Natural killer cell (primary cell): Measurements from ENCODE around the gene PRSS21. TPM values are rescaled to one million over a fixed set of nuclear protein-coding genes. Genes with fewer than 3 reads are reported as not detected.

Experiments
- ATAC-seq, 3 donors: fragments of 150-1000 bp in 2 of 3; fragments of 200-7000 bp in 1 of 3; cut with Tn5 transposase; 1 replicate in 1 of 3; 2 replicates in 2 of 3; pipeline ENCODE4 v1.10.0; 2021; ENCODE audit warnings: mild to moderate bottlenecking in 2 of 3, moderate library complexity in 2 of 3
- DNase-seq, 2 donors: peaks; one replicate each; pipeline versions ENCODE4 v3.0.0 to v3.0.0-alpha.2; 2013 to 2021; ENCODE audit warnings: mixed read lengths in 1 of 2
- H3K27ac ChIP-seq: one replicate; pipeline ENCODE4 v1.5.1; 2013; ENCODE audit warnings: mild to moderate bottlenecking, low read length
- H3K27me3 ChIP-seq: one replicate; pipeline ENCODE4 v1.6.1; 2013; ENCODE audit warnings: low read length; ENCODE audit not compliant: control insufficient read depth, insufficient read depth
- H3K36me3 ChIP-seq: one replicate; pipeline ENCODE4 v1.6.1; 2013; ENCODE audit warnings: low read length; ENCODE audit not compliant: control insufficient read depth, insufficient read depth
- H3K4me1 ChIP-seq: one replicate; pipeline ENCODE4 v1.6.1; 2013; ENCODE audit warnings: low read length; ENCODE audit not compliant: control insufficient read depth, insufficient read depth
- H3K4me3 ChIP-seq: one replicate; pipeline ENCODE4 v1.5.1; 2013; ENCODE audit warnings: low read length
- H3K9me3 ChIP-seq: one replicate; pipeline ENCODE4 v1.6.1; 2013; ENCODE audit warnings: low read length; ENCODE audit not compliant: control insufficient read depth, insufficient read depth
- H3K27ac Mint-ChIP-seq, 2 donors: one replicate each; pipeline ENCODE4 v1.8.0; 2022; ENCODE audit warnings: mild to moderate bottlenecking in 2 of 2, mixed read lengths in 2 of 2, moderate library complexity in 1 of 2
- H3K27me3 Mint-ChIP-seq, 2 donors: one replicate each; pipeline ENCODE4 v1.8.0; 2022; ENCODE audit warnings: low read depth in 2 of 2, mixed read lengths in 2 of 2
- H3K36me3 Mint-ChIP-seq: one replicate; pipeline ENCODE4 v1.8.0; 2022; ENCODE audit warnings: mixed read lengths
- H3K4me1 Mint-ChIP-seq, 2 donors: one replicate each; pipeline ENCODE4 v1.8.0; 2022; ENCODE audit warnings: mixed read lengths in 2 of 2
- H3K4me3 Mint-ChIP-seq: one replicate; pipeline ENCODE4 v1.8.0; 2022; ENCODE audit warnings: mild to moderate bottlenecking, moderate library complexity, mixed read lengths
- H3K9me3 Mint-ChIP-seq, 2 donors: one replicate each; pipeline ENCODE4 v1.8.0; 2022; ENCODE audit warnings: mixed read lengths in 2 of 2
- WGBS: methylation state at CpG from one replicate; pipeline ENCODE4 v1.1.7; 2013; ENCODE audit warnings: missing lambda C conversion rate; ENCODE audit not compliant: insufficient coverage; 5-methylcytosine and 5-hydroxymethylcytosine counted together
- intact Hi-C: fragments of 100-400 bp; cut with micrococcal nuclease; formaldehyde crosslinking; loops from one replicate; pipeline ENCODE4 v1.14.2; 2022
- total RNA-seq, 4 donors: library from RNA; stranded (reverse); fragments of 120-200 nt in 1 of 4; gene quantifications; one replicate each; pipeline versions ENCODE4 v1.2.3 to v1.2.4, GENCODE V29; 2013 to 2022
- TF ChIP-seq, protein P1 (sequence below): fragments of 200-600 bp; IDR thresholded peaks from one replicate; pipeline ENCODE4 v1.8.0; 2022; ENCODE audit warnings: antibody characterized with exemption

Gene PRSS21
- total RNA-seq, 3 donors from 2014 or later (not counting 1 experiment from before 2014, with no cell fraction given): 0.64 to 6.6 TPM; not detected in 1

DNA sequence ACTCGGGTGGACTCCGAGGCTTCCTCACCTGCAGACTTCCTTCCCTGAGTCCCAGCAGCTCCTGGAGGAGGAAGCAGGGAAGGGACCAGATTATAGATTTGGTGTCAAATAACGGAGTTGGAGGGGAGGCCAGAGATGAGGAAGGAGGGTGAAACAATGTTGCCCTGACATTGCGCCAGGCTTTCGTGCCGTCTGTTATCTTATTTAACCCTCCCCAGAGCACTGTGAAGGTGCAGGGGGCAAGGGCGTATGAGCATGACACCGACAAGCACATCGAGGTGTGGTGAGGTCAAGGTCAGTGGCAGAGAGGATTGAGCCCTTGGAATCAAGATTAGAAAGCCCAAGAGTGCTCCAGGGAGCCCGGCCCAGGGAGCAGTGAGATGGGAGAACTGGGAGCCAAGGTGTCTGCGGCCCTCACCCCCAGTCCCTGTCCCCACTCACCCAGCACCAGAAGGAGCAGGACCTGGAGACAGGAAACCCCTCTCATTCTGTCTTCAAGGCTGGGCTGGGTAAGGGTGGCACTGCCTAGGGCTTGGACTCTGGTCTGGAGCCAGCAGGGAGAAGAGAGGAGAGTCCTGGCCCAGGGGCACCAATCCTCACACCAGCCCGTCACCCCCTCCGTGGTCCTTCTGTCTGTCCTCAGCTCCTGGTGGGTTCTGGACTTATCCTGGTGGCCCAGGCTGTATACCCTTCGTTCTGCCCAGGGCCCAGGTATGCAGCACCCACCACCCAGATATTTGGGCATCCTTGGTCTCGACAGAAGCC is 30.8 kb upstream of the PRSS21 start:
- Mint-ChIP-seq H3K4me1 (peaks cover 0 to 18% of the 10 kb centered on the region in 2 donors), H3K9me3 (no peaks in the 10 kb centered on the region), H3K4me3 (peak overlapping the region; percentile 35), H3K36me3 (no peaks in the 10 kb centered on the region), H3K27ac (no peak overlapping the region), H3K27me3 (peaks cover 3 to 16% of the 10 kb centered on the region in 2 donors)
- intact Hi-C loops: no loop called here
- no peak for DNase-seq
- TF ChIP-seq, protein P1, sequence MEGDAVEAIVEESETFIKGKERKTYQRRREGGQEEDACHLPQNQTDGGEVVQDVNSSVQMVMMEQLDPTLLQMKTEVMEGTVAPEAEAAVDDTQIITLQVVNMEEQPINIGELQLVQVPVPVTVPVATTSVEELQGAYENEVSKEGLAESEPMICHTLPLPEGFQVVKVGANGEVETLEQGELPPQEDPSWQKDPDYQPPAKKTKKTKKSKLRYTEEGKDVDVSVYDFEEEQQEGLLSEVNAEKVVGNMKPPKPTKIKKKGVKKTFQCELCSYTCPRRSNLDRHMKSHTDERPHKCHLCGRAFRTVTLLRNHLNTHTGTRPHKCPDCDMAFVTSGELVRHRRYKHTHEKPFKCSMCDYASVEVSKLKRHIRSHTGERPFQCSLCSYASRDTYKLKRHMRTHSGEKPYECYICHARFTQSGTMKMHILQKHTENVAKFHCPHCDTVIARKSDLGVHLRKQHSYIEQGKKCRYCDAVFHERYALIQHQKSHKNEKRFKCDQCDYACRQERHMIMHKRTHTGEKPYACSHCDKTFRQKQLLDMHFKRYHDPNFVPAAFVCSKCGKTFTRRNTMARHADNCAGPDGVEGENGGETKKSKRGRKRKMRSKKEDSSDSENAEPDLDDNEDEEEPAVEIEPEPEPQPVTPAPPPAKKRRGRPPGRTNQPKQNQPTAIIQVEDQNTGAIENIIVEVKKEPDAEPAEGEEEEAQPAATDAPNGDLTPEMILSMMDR: no peak
- no peaks in the 10 kb centered on the region for H3K9me3 ChIP-seq
- peaks cover 28% of the 10 kb centered on the region for H3K4me1 ChIP-seq
- no peak for ATAC-seq
- no peak overlapping the region for H3K27ac ChIP-seq
- peaks cover 5% of the 10 kb centered on the region for H3K27me3 ChIP-seq
- 68% methylated on average over 14 of the region's 15 CpGs for WGBS
- H3K4me3 ChIP-seq: no peak overlapping the region
- H3K36me3 ChIP-seq: no peaks in the 10 kb centered on the region

DNA sequence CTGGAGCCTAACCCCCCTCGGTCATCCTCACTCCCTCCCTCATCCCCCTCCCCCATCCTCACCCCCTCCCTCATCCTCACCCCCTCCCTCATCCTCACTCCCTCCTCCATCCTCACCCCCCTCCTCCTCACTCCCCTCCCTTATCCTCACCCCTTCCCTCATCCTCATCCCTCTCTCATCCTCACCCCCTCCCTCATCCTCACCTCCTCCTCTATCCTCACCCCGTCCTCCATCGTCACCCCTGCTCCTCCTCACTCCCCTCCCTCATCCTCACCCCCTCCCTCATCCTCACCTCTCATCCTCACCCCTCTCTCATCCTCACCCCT is 30.2 kb upstream of the PRSS21 start:
- Mint-ChIP-seq H3K4me1 (peaks cover 0 to 18% of the 10 kb centered on the region in 2 donors), H3K4me3 (no peak overlapping the region), H3K27ac (no peak overlapping the region), H3K9me3 (no peaks in the 10 kb centered on the region), H3K27me3 (peaks cover 6 to 19% of the 10 kb centered on the region in 2 donors), H3K36me3 (no peaks in the 10 kb centered on the region)
- no peak overlapping the region for H3K4me3 ChIP-seq
- no peak overlapping the region for H3K27ac ChIP-seq
- no peaks in the 10 kb centered on the region for H3K9me3 ChIP-seq
- H3K27me3 ChIP-seq: peaks cover 5% of the 10 kb centered on the region
- intact Hi-C loops: no loop called here
- DNase-seq (no peak), ATAC-seq (no peak)
- H3K4me1 ChIP-seq: peaks cover 28% of the 10 kb centered on the region
- 58% methylated on average over 3 of the region's 3 CpGs for WGBS
- TF ChIP-seq, protein P1: no peak
- no peaks in the 10 kb centered on the region for H3K36me3 ChIP-seq

DNA sequence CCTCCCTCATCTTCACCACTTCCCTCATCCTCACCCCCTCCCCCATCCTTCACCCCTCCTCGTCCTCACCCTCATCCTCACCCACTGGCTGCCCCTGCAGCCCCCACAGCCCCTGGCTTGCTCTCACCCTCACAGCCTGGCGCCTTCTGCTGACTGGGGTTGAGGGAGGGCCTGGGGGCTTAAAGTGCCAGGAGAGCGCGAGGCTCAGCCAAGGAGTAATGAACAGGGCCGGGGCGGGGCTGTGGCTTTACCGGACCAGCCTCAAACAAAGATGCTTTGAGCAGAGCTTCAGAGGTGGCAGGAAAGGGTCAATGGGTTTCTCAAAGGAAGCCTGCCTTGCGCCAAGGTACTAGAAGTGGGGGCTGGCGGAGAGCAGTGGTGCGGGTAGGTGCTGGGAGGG is 29.6 kb upstream of the PRSS21 start, which contains the start of gene PRSS33:
PRSS33 (minus strand) TSS at position 155 of the 400 bp plus-strand sequence. CDS start 1,013 bp downstream, outside the sequence.
- H3K4me1 ChIP-seq: peaks cover 28% of the 10 kb centered on the region
- intact Hi-C loops: no loop called here
- H3K4me3 ChIP-seq: no peak within 1 kb of the TSS
- H3K27me3 ChIP-seq: peaks cover 5% of the 10 kb centered on the region
- H3K36me3 ChIP-seq: no peaks in the 10 kb centered on the region
- Mint-ChIP-seq H3K9me3 (no peaks in the 10 kb centered on the region), H3K4me3 (peak within 1 kb of the TSS; percentile 35), H3K36me3 (no peaks in the 10 kb centered on the region), H3K27ac (no peak within 1 kb of the TSS), H3K27me3 (peaks cover 6 to 22% of the 10 kb centered on the region in 2 donors), H3K4me1 (peaks cover 0 to 18% of the 10 kb centered on the region in 2 donors)
- TF ChIP-seq, protein P1: no peak
- ATAC-seq (peak in 1 of 3 donors; percentile 18), DNase-seq (no peak)
- whole genome bisulfite sequencing: 11% methylated on average over 10 of the region's 10 CpGs
- H3K27ac ChIP-seq: no peak within 1 kb of the TSS
- no peaks in the 10 kb centered on the region for H3K9me3 ChIP-seq
